GM23338 (cell line): Measurements from ENCODE around the gene AADAT. TPM values are rescaled to one million over a fixed set of nuclear protein-coding genes. Genes with fewer than 3 reads are reported as not detected.
"Not testable (repeated sequence)": the region's sequence is repeated elsewhere in the genome, so short reads cannot be mapped to it uniquely, and the experiment has no call there.

Experiments used
- ATAC-seq: fragments of 200-7000 bp; cut with Tn5 transposase; 3 replicates; pipeline ENCODE4 v1.9.1; 2020
- DNase-seq: peaks from one replicate; pipeline ENCODE4 v3.0.0-alpha.2; 2015; ENCODE audit warnings: low spot score
- H2AFZ ChIP-seq: fragments of 200-600 bp; sonication (generic); 2 replicates; pipeline ENCODE4 v1.8.0; 2016; ENCODE audit warnings: antibody characterized with exemption, mild to moderate bottlenecking, moderate library complexity
- H3F3A ChIP-seq: fragments of 200-600 bp; sonication (generic); replicated peaks from 2 replicates; pipeline ENCODE4 v1.8.0; 2017; ENCODE audit warnings: antibody characterized with exemption, mixed run types, low read depth
- H3K27ac ChIP-seq: fragments of 200-600 bp; sonication (generic); 2 replicates; pipeline ENCODE4 v1.6.1; 2016; ENCODE audit warnings: low read depth
- H3K27me3 ChIP-seq: fragments of 200-600 bp; sonication (generic); 2 replicates; pipeline ENCODE4 v1.8.0; 2016; ENCODE audit warnings: mild to moderate bottlenecking, mixed run types, moderate library complexity; ENCODE audit not compliant: insufficient read depth
- H3K36me3 ChIP-seq: fragments of 200-600 bp; sonication (generic); 2 replicates; pipeline ENCODE4 v1.8.0; 2016; ENCODE audit warnings: mild to moderate bottlenecking; ENCODE audit not compliant: insufficient read depth
- H3K4me1 ChIP-seq: fragments of 200-600 bp; sonication (generic); 2 replicates; pipeline ENCODE4 v1.8.0; 2016; ENCODE audit warnings: mild to moderate bottlenecking, moderate library complexity; ENCODE audit not compliant: insufficient read depth
- H3K4me2 ChIP-seq: fragments of 200-600 bp; sonication (generic); 2 replicates; pipeline ENCODE4 v1.7.1; 2017; ENCODE audit warnings: mixed run types
- H3K4me3 ChIP-seq: fragments of 200-600 bp; sonication (generic); 2 replicates; pipeline ENCODE4 v1.6.1; 2016; ENCODE audit warnings: mixed run types
- H3K79me2 ChIP-seq: fragments of 200-600 bp; sonication (generic); replicated peaks from 2 replicates; pipeline ENCODE4 v1.8.0; 2017; ENCODE audit warnings: mild to moderate bottlenecking; ENCODE audit not compliant: insufficient read depth
- H3K9me2 ChIP-seq: fragments of 200-600 bp; sonication (generic); 2 replicates; pipeline ENCODE4 v1.8.0; 2017; ENCODE audit not compliant: insufficient read depth
- H4K20me1 ChIP-seq: fragments of 200-600 bp; sonication (generic); replicated peaks from 2 replicates; pipeline ENCODE4 v1.8.0; 2017; ENCODE audit warnings: mild to moderate bottlenecking; ENCODE audit not compliant: insufficient read depth
- H3K27ac Mint-ChIP-seq: 2 replicates; pipeline ENCODE4 v1.8.0; 2020; ENCODE audit warnings: inconsistent platforms, mild to moderate bottlenecking, moderate library complexity, mixed read lengths
- H3K27me3 Mint-ChIP-seq: 3 replicates; pipeline ENCODE4 v1.8.0; 2022; ENCODE audit warnings: low read depth, mild to moderate bottlenecking, moderate library complexity, mixed read lengths, inconsistent platforms; ENCODE audit not compliant: insufficient read depth, poor library complexity
- H3K36me3 Mint-ChIP-seq: 3 replicates; pipeline ENCODE4 v1.8.0; 2021; ENCODE audit warnings: low read depth, mild to moderate bottlenecking, inconsistent platforms, moderate library complexity, mixed read lengths
- H3K4me1 Mint-ChIP-seq: 3 replicates; pipeline ENCODE4 v1.8.0; 2020; ENCODE audit warnings: mild to moderate bottlenecking, inconsistent platforms, mixed read lengths
- H3K4me3 Mint-ChIP-seq: 3 replicates; pipeline ENCODE4 v1.8.0; 2021; ENCODE audit warnings: moderate library complexity, mild to moderate bottlenecking, inconsistent platforms, mixed read lengths
- H3K9me3 Mint-ChIP-seq: 3 replicates; pipeline ENCODE4 v1.8.0; 2020; ENCODE audit warnings: moderate library complexity, mild to moderate bottlenecking, inconsistent platforms, mixed read lengths
- CREB1 ChIP-seq: fragments of 250-450 bp; sonication (Bioruptor Pico); IDR thresholded peaks from 2 replicates; pipeline ENCODE4 v1.5.0; 2020; ENCODE audit warnings: low read depth, mild to moderate bottlenecking, moderate library complexity
- ETS1 ChIP-seq: IDR thresholded peaks from 2 replicates; pipeline ENCODE4 v1.6.1; 2016; ENCODE audit warnings: antibody characterized with exemption
- EZH2 ChIP-seq: fragments of 200-600 bp; sonication (generic); IDR thresholded peaks from one replicate; pipeline ENCODE4 v1.8.0; 2017; ENCODE audit warnings: antibody characterized with exemption, mild to moderate bottlenecking, low read depth; ENCODE audit not compliant: unreplicated experiment
- EZH2phosphoT487 ChIP-seq: fragments of 200-600 bp; sonication (generic); IDR thresholded peaks from one replicate; pipeline ENCODE4 v1.8.1; 2018; ENCODE audit warnings: antibody characterized with exemption; ENCODE audit not compliant: unreplicated experiment
- JUNB ChIP-seq: IDR thresholded peaks from one replicate; pipeline ENCODE4 v1.6.1; 2016; ENCODE audit warnings: antibody characterized with exemption; ENCODE audit not compliant: unreplicated experiment
- NANOG ChIP-seq: IDR thresholded peaks from 2 replicates; pipeline ENCODE4 v1.6.1; 2016; ENCODE audit warnings: antibody characterized with exemption, borderline replicate concordance
- REST ChIP-seq: IDR thresholded peaks from one replicate; pipeline ENCODE4 v1.6.1; 2018; ENCODE audit warnings: antibody characterized with exemption; ENCODE audit not compliant: unreplicated experiment
- STAT1 ChIP-seq: IDR thresholded peaks from one replicate; pipeline ENCODE4 v1.6.1; 2016; ENCODE audit warnings: antibody characterized with exemption; ENCODE audit not compliant: unreplicated experiment
- ZNF114 ChIP-seq: fragments of 250-450 bp; sonication (Bioruptor Pico); IDR thresholded peaks from 2 replicates; pipeline ENCODE4 v1.5.0; 2020; ENCODE audit warnings: mild to moderate bottlenecking, moderate library complexity
- polyA plus RNA-seq: library from polyadenylated mRNA; unstranded; fragments of >200 nt; fragmentation: Nextera tagmentation; extraction: Ambion mirVana; gene quantifications from 2 replicates; pipeline ENCODE4 v1.2.1, GENCODE V29; 2016
- total RNA-seq: library from RNA; depleted of rRNA; stranded (reverse); fragments of >200 nt; shearing (Covaris generic); gene quantifications from 2 replicates; pipeline ENCODE4 v1.2.3, GENCODE V29; 2014
- TF ChIP-seq, protein P1 (sequence below), 2 experiments: fragments of 200-600 bp in 1 of 2; sonication (generic) in 1 of 2; conservative IDR thresholded peaks; 2 replicates each; pipeline versions ENCODE4 v1.5.1 to v1.6.1; 2016 to 2017; ENCODE audit warnings: antibody characterized with exemption in 2 of 2, low read depth in 2 of 2, mild to moderate bottlenecking in 2 of 2, moderate library complexity in 1 of 2

Gene AADAT
- total and polyA plus RNA-seq, 2 experiments from 2014 or later: 6.9 to 7.0 TPM

GRCh38 chr4:170114636-170115035 lies 24.9 kb upstream of the AADAT start (continued):
- TF ChIP-seq EZH2: no peak
- no peak for TF ChIP-seq NANOG
- TF ChIP-seq EZH2phosphoT487: no peak
- TF ChIP-seq, protein P1, sequence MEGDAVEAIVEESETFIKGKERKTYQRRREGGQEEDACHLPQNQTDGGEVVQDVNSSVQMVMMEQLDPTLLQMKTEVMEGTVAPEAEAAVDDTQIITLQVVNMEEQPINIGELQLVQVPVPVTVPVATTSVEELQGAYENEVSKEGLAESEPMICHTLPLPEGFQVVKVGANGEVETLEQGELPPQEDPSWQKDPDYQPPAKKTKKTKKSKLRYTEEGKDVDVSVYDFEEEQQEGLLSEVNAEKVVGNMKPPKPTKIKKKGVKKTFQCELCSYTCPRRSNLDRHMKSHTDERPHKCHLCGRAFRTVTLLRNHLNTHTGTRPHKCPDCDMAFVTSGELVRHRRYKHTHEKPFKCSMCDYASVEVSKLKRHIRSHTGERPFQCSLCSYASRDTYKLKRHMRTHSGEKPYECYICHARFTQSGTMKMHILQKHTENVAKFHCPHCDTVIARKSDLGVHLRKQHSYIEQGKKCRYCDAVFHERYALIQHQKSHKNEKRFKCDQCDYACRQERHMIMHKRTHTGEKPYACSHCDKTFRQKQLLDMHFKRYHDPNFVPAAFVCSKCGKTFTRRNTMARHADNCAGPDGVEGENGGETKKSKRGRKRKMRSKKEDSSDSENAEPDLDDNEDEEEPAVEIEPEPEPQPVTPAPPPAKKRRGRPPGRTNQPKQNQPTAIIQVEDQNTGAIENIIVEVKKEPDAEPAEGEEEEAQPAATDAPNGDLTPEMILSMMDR (conservative IDR thresholded peaks at IDR 0.05; ENCODE audit: low read depth in 2 of 2): no peak

GRCh38 chr4:170114183-170114582 lies 24.4 kb upstream of the AADAT start:
- not testable (repeated sequence) for H4K20me1 ChIP-seq, H3K79me2 ChIP-seq, H3K27ac ChIP-seq, H3K4me3 Mint-ChIP-seq, H3K9me2 ChIP-seq, ATAC-seq, H3K4me2 ChIP-seq, DNase-seq, H3K9me3 Mint-ChIP-seq, H3K27me3 ChIP-seq, H3K36me3 ChIP-seq, H2AFZ ChIP-seq, H3K4me3 ChIP-seq, H3K4me1 ChIP-seq, H3F3A ChIP-seq, H3K27ac Mint-ChIP-seq
- H3K27me3 Mint-ChIP-seq: peaks cover 20% of the 10 kb centered on the region
- H3K4me1 Mint-ChIP-seq: peaks cover 23% of the 10 kb centered on the region
- peaks cover 26% of the 10 kb centered on the region for H3K36me3 Mint-ChIP-seq

DNA sequence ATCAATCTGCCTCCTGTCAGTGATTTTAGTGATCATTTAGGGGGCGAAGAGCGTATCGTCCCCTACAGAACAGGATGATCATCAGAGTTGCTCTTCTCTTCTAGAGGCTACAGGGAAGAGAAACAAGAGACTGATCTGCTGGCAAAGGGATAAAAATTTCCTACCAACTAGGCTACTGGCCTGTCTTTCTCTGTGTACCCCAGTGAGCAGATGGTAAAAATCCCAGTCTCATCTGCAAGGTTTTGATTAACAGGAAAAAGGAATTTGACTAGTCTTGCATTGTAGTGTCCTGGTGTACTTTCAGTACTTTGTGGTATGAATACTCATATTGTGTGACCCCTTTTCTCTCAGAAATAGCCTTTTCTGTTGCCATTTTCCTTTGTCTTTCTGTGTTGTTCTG lies 21.8 kb upstream of the AADAT start:
- H3K4me1 ChIP-seq: no peaks in the 10 kb centered on the region; the same call in 1 of the 2 replicates
- no peaks in the 10 kb centered on the region for H3K27me3 ChIP-seq
- H3K9me3 Mint-ChIP-seq: peaks cover 6% of the 10 kb centered on the region
- H3K4me3 Mint-ChIP-seq: no peak overlapping the region
- no peaks in the 10 kb centered on the region for H4K20me1 ChIP-seq
- H3K36me3 Mint-ChIP-seq: peaks cover 5% of the 10 kb centered on the region
- peaks cover 11% of the 10 kb centered on the region for H3K27me3 Mint-ChIP-seq
- H3K4me2 ChIP-seq: no peak overlapping the region
- H3K27ac ChIP-seq: no peak overlapping the region
- H3K36me3 ChIP-seq: 0 out of 2 replicates have a peak, but pooled peaks cover 3% of the 10 kb centered on the region
- H3F3A ChIP-seq: no peaks in the 10 kb centered on the region
- no peak overlapping the region for H3K4me3 ChIP-seq
- no peak for DNase-seq
- H3K4me1 Mint-ChIP-seq: peaks cover 29% of the 10 kb centered on the region
- no peak overlapping the region for H2AFZ ChIP-seq
- no peaks in the 10 kb centered on the region for H3K79me2 ChIP-seq
- H3K27ac Mint-ChIP-seq: no peak overlapping the region
- no peak for ATAC-seq
- H3K9me2 ChIP-seq: peaks cover 3% of the 10 kb centered on the region; the same call in 1 of the 2 replicates
- TF ChIP-seq NANOG (no peak), STAT1 (no peak), ZNF114 (CRISPR knock-in tag) (no peak), REST (no peak), JUNB (no peak), ETS1 (no peak), CREB1 (CRISPR knock-in tag) (no peak)
